GM21619 (cell line): ENCODE data around the gene P4HA1.

Source experiments
- ATAC-seq: cut with Tn5 transposase; IDR thresholded peaks from one replicate; pipeline ENCODE4 v1.9.1; 2021; ENCODE audit not compliant: unreplicated experiment

P4HA1 gene

GRCh38 chr10:72981028-72981881 is 115.4 kb downstream of the P4HA1 start:
- ATAC-seq = no peak

- ATAC-seq = no peak
Observed at GRCh38 chr10:72980348-72980747, 116.3 kb downstream of the P4HA1 start.

- ATAC-seq = no peak
Observed at GRCh38 chr10:72979709-72980108, 117.0 kb downstream of the P4HA1 start.

DNA sequence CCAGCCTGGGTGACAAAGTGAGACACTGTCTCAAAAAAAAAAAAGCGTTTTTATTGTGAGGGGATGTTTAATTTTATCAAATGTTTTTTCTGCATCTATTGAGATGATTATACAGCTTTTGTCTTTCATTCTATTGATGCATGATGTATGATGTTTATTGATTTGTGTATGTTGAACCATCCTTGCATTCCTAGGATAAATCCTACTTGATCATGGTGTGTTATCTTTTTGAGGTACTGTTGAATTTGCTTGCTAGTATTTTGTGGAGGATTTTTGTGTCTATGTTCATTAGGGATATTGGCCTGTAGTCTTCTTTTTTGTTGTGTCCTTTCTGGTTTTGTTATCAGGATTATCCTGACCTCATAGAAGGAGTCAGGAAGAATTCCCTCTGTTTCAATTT is 119.8 kb downstream of the P4HA1 start:
- no peak for ATAC-seq
